CD4-positive, CD25-positive, alpha-beta regulatory T cell (primary cell): ENCODE data around the gene ACOX3. TPM values are rescaled to one million over a fixed set of nuclear protein-coding genes. Genes with fewer than 3 reads are reported as not detected.
"Not testable (repeated sequence)": the region's sequence is repeated elsewhere in the genome, so short reads cannot be mapped to it uniquely, and the experiment has no call there.

Experiments
- ATAC-seq, 2 donors: fragments of 150-1000 bp; cut with Tn5 transposase; one replicate each; pipeline ENCODE4 v1.10.0; 2021; ENCODE audit warnings: low read depth in 2 of 2, moderate number of reproducible peaks in 2 of 2, moderate library complexity in 1 of 2
- DNase-seq, 3 donors: peaks; one replicate each; pipeline versions ENCODE4 v3.0.0 to v3.0.0-alpha.2; 2012 to 2022; ENCODE audit warnings: mixed read lengths in 1 of 3
- H3K27ac ChIP-seq: one replicate; pipeline ENCODE4 v1.7.0; 2013; ENCODE audit warnings: mild to moderate bottlenecking, low read length; ENCODE audit not compliant: insufficient read depth, poor library complexity, severe bottlenecking
- H3K27me3 ChIP-seq: one replicate; pipeline ENCODE4 v1.7.0; 2013; ENCODE audit warnings: low read length; ENCODE audit not compliant: control insufficient read depth, insufficient read depth
- H3K36me3 ChIP-seq: one replicate; pipeline ENCODE4 v1.7.0; 2013; ENCODE audit warnings: mild to moderate bottlenecking, low read length, moderate library complexity; ENCODE audit not compliant: control insufficient read depth, insufficient read depth
- H3K4me1 ChIP-seq: 2 replicates; pipeline ENCODE4 v1.7.0; 2013; ENCODE audit warnings: mild to moderate bottlenecking, low read length; ENCODE audit not compliant: insufficient read depth, control insufficient read depth, poor library complexity, severe bottlenecking
- H3K4me3 ChIP-seq: one replicate; pipeline ENCODE4 v1.7.0; 2013; ENCODE audit warnings: low read depth, mild to moderate bottlenecking, low read length, moderate library complexity
- H3K9me3 ChIP-seq, 2 experiments: 1 replicate in 1 of 2; 2 replicates in 1 of 2; pipeline ENCODE4 v1.7.0; 2013; ENCODE audit warnings: low read length in 2 of 2, mild to moderate bottlenecking in 1 of 2, moderate library complexity in 1 of 2; ENCODE audit not compliant: control insufficient read depth in 2 of 2
- H3K27ac Mint-ChIP-seq, 3 donors: one replicate each; pipeline ENCODE4 v1.8.0; 2020 to 2022; ENCODE audit warnings: mild to moderate bottlenecking in 3 of 3, mixed read lengths in 3 of 3, moderate library complexity in 2 of 3
- H3K27me3 Mint-ChIP-seq: one replicate; pipeline ENCODE4 v1.8.0; 2022; ENCODE audit warnings: mild to moderate bottlenecking, mixed read lengths
- H3K36me3 Mint-ChIP-seq: one replicate; pipeline ENCODE4 v1.8.0; 2020; ENCODE audit warnings: mixed read lengths
- H3K4me1 Mint-ChIP-seq, 4 donors: one replicate each; pipeline ENCODE4 v1.8.0; 2020 to 2022; ENCODE audit warnings: mixed read lengths in 4 of 4, mild to moderate bottlenecking in 1 of 4
- H3K4me3 Mint-ChIP-seq, 4 donors: one replicate each; pipeline ENCODE4 v1.8.0; 2020 to 2022; ENCODE audit warnings: mild to moderate bottlenecking in 4 of 4, mixed read lengths in 4 of 4, moderate library complexity in 3 of 4
- H3K9me3 Mint-ChIP-seq, 7 donors: one replicate each; pipeline ENCODE4 v1.8.0; 2020 to 2022; ENCODE audit warnings: mixed read lengths in 7 of 7, mild to moderate bottlenecking in 3 of 7, moderate library complexity in 2 of 7
- polyA plus RNA-seq, 4 donors: library from polyadenylated mRNA; unstranded; fragments of 300-500 nt; fragmentation: Illumina TruSeq; gene quantifications; one replicate each; pipeline ENCODE4 v1.2.3, GENCODE V29; 2021
- total RNA-seq: library from RNA; stranded (reverse); gene quantifications from one replicate; pipeline ENCODE4 v1.2.3, GENCODE V29; 2022

Gene ACOX3
- total and polyA plus RNA-seq, 5 donors from 2014 or later = 13.0 to 22.0 (median 14.2) TPM

DNA sequence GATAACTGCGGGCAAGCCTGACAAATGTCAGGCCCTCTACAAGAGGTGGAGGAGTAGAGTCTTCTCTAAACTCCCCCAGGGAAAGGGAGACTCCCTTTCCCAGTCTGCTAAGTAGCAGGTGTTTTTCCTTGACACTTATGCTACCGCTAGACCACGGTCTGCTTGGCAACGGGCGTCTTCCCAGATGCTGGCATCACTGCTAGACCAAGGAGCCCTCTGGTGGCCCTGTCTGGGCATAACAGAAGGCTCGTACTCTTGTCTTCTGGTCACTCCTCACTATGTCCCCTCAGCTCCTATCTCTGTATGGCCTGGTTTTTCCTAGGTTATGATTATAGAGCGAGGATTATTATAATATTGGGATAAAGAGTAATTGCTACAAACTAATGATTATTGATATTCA lies 33.6 kb downstream of the ACOX3 start:
- H3K4me1 ChIP-seq, H3K36me3 ChIP-seq, H3K4me3 Mint-ChIP-seq, H3K27me3 Mint-ChIP-seq, H3K4me3 ChIP-seq, H3K27ac Mint-ChIP-seq, DNase-seq, H3K9me3 Mint-ChIP-seq, H3K27me3 ChIP-seq, H3K27ac ChIP-seq, H3K9me3 ChIP-seq, ATAC-seq: not testable (repeated sequence)
- Mint-ChIP-seq H3K4me1 (peaks cover 0 to 17% (median 4%) of the 10 kb centered on the region in 4 donors), H3K36me3 (peaks cover 24% of the 10 kb centered on the region)

DNA sequence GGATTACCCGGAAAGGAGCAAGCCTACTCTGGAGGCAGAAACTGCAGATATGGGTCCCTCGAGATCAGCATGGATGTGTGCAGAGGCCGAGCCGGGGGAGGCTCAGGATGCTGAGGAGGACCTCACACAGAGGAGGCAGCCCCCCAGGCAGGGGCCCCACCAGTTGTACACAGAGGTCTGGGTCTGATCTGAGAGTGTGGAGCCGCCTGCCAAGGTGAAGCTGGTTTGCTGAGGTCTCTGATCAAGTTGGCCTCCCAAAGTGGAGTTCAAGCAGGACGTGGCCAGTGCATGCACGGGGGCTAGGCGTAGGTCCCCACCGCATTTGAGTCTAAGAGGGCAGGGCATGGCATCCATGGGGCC lies 35.0 kb downstream of the ACOX3 start:
- peaks cover 0 to 3% (median 0%) of the 10 kb centered on the region in 7 donors for H3K9me3 Mint-ChIP-seq
- Histone ChIP-seq H3K4me1 (no peaks in the 10 kb centered on the region), H3K9me3 (no peaks in the 10 kb centered on the region), H3K36me3 (peaks cover 5% of the 10 kb centered on the region), H3K27me3 (no peaks in the 10 kb centered on the region), H3K4me3 (no peak overlapping the region), H3K27ac (no peak overlapping the region)
- H3K4me3 Mint-ChIP-seq = no peak overlapping the region
- H3K36me3 Mint-ChIP-seq = peaks cover 23% of the 10 kb centered on the region
- DNase-seq (no peak), ATAC-seq (no peak)
- no peaks in the 10 kb centered on the region for H3K27me3 Mint-ChIP-seq
- peaks cover 0 to 11% (median 4%) of the 10 kb centered on the region in 4 donors for H3K4me1 Mint-ChIP-seq
- no peak overlapping the region for H3K27ac Mint-ChIP-seq

DNA sequence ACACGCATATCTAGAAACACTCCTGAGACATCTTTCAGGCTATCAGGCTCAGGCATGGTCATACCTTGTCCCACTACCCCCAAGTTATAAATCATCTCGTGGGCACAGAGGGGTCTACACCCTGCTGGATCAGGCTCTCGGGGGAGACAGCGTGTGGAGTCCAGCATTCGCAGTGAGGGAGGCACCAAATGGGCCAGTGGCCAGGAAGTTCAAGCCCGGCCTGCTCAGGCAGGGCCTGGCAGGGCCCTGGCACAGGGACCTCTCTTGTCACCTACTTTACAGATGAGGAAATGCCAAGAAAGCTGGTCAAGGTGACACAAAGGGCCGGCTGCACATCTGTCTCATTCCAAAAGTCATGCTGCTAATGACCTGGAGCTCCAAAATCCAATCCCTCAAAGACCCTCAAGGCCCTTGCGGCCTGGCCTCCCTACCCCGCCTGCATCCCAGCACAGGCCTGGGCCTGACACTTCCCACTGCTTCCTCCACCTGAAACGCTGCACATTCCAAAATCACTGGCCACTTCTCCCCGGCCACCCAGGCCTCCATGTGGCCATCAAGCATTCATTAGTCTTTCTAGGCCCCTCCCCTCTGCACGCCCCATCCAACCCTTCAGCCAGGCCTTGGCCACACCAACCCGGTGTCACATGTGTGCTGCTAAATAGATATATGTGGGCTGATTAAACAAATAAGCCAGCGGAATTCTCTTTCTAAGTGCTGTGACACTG lies 35.6 kb downstream of the ACOX3 start:
- H3K4me1 Mint-ChIP-seq = peaks cover 0 to 9% (median 4%) of the 10 kb centered on the region in 4 donors
- H3K36me3 Mint-ChIP-seq = peaks cover 24% of the 10 kb centered on the region
- H3K27ac Mint-ChIP-seq = no peak overlapping the region
- Histone ChIP-seq H3K4me1 (no peaks in the 10 kb centered on the region), H3K36me3 (peaks cover 5% of the 10 kb centered on the region), H3K9me3 (no peaks in the 10 kb centered on the region), H3K4me3 (no peak overlapping the region), H3K27ac (no peak overlapping the region), H3K27me3 (no peaks in the 10 kb centered on the region)
- no peaks in the 10 kb centered on the region for H3K27me3 Mint-ChIP-seq
- DNase-seq (no peak), ATAC-seq (no peak)
- H3K4me3 Mint-ChIP-seq = no peak overlapping the region
- peaks cover 0 to 3% (median 0%) of the 10 kb centered on the region in 7 donors for H3K9me3 Mint-ChIP-seq

DNA sequence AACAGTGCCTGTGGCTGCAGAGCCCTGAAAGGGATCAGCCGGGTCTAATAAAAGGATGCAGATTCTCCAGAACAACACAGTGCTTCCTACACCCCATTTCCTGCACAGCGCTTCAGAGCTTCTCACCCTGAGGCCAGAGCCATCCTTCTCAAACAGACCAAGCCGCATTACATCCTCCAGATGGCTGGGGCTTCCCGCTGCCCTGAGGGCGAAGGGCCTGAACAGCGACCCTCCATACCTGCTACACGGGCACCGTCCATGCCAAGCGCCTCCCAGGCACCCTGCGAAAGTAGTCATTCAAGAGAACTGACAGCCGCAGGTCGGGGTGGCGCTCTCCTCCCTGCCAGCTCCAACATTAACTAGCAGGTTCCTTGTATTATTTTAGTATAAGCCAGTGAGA lies 36.5 kb downstream of the ACOX3 start:
- Histone ChIP-seq H3K9me3 (no peaks in the 10 kb centered on the region), H3K36me3 (peaks cover 5% of the 10 kb centered on the region), H3K4me1 (no peaks in the 10 kb centered on the region), H3K4me3 (no peak overlapping the region), H3K27me3 (no peaks in the 10 kb centered on the region), H3K27ac (no peak overlapping the region)
- Mint-ChIP-seq H3K27me3 (no peaks in the 10 kb centered on the region), H3K36me3 (peaks cover 25% of the 10 kb centered on the region), H3K4me3 (no peak overlapping the region), H3K9me3 (peaks cover 0 to 3% (median 0%) of the 10 kb centered on the region in 7 donors), H3K27ac (peak overlapping the region in 1 of 3 donors; percentile 44), H3K4me1 (peaks cover 0 to 2% (median under 1%) of the 10 kb centered on the region in 4 donors)
- ATAC-seq (no peak), DNase-seq (no peak)

DNA sequence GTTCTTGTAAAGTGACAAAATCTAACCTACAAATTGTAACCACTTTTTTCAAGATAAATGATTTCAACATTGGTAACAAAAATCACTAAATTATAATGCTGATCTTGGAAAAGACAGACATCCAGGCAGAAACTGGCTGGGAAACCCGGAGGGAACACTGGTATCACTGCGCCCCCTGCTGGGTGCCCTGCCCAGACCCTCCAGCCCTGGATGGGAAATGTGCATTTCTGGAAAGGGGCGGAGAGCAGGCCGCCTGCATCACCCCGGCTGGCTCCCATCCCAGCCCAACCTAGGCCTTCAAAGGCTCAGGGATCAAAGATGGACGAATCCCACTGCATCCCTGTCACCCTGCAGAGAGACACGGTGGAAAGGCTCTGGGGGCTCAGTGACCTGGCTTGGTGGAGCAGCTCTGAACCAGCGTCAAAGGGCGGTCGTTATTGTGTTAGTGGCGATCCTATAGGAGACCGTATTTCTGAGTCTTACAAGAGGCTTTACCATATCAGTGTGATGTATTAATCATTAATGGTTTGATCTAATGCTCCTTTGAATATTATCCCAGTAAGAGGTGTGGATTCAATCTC lies 37.3 kb downstream of the ACOX3 start:
- DNase-seq (peak; percentile 21 to 37 (median 29)), ATAC-seq (no peak)
- Mint-ChIP-seq H3K4me3 (no peak overlapping the region), H3K27ac (peak overlapping the region in 2 of 3 donors; percentile 44 to 74), H3K4me1 (peaks cover 0 to 2% (median under 1%) of the 10 kb centered on the region in 4 donors), H3K27me3 (no peaks in the 10 kb centered on the region), H3K9me3 (peaks cover 0 to 3% (median 0%) of the 10 kb centered on the region in 7 donors), H3K36me3 (peaks cover 32% of the 10 kb centered on the region)
- Histone ChIP-seq H3K36me3 (peaks cover 5% of the 10 kb centered on the region), H3K9me3 (no peaks in the 10 kb centered on the region), H3K4me3 (no peak overlapping the region), H3K27me3 (no peaks in the 10 kb centered on the region), H3K27ac (no peak overlapping the region), H3K4me1 (no peaks in the 10 kb centered on the region)

DNA sequence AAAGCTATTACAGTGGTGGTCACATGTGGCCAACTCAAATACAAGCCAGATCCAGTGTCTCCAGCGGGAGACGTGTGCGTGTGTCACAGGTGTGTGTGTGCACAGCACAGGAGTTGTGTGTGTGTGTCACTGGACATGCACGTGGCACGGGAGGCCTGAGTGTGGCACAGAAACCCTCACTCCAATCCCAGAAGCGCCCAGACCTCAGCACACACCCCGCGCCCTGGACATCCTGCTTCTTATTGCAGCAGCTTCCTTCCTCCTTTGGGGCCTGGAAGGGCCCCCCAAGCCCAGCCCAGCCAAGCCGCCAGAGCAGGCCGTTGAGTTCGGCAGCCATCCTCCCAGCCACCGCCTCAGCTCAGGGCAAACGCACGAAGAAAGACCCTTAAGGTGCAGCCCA lies 37.9 kb downstream of the ACOX3 start:
- no peak overlapping the region for H3K4me3 Mint-ChIP-seq
- no peaks in the 10 kb centered on the region for H3K27me3 ChIP-seq
- no peak overlapping the region for H3K27ac Mint-ChIP-seq
- peaks cover 31% of the 10 kb centered on the region for H3K36me3 Mint-ChIP-seq
- peaks cover 0 to 3% (median 0%) of the 10 kb centered on the region in 7 donors for H3K9me3 Mint-ChIP-seq
- no peak overlapping the region for H3K27ac ChIP-seq
- no peaks in the 10 kb centered on the region for H3K4me1 ChIP-seq
- no peaks in the 10 kb centered on the region for H3K27me3 Mint-ChIP-seq
- no peak for DNase-seq
- peaks cover 0 to 2% (median under 1%) of the 10 kb centered on the region in 4 donors for H3K4me1 Mint-ChIP-seq
- no peak for ATAC-seq
- no peak overlapping the region for H3K4me3 ChIP-seq
- peaks cover 5% of the 10 kb centered on the region for H3K36me3 ChIP-seq
- H3K9me3 ChIP-seq = no peaks in the 10 kb centered on the region

DNA sequence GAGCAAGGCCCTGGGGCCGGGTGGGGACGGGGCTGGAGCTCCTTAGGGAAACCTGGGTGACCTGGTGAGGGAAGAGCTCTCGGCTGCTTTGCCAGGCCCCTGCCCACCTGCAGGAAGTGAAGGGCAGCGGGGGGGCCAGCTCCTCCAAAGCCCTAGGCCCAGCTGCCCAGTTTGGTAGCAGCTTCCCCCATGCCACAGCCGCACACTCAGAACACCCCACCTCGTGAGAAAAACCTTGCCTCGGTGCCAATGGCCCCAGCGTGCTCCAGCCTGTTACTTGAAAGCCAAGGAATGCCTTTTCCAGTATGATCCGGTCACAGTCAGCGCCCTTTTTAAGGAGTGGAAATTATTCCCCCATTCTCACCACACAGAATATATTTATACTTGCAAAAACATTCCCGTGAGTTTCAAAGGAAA lies 38.3 kb downstream of the ACOX3 start:
- Mint-ChIP-seq H3K9me3 (peaks cover 0 to 3% (median 0%) of the 10 kb centered on the region in 7 donors), H3K4me3 (no peak overlapping the region), H3K27ac (no peak overlapping the region), H3K27me3 (no peaks in the 10 kb centered on the region), H3K4me1 (peaks cover 0 to 2% (median under 1%) of the 10 kb centered on the region in 4 donors), H3K36me3 (peaks cover 31% of the 10 kb centered on the region)
- Histone ChIP-seq H3K27me3 (no peaks in the 10 kb centered on the region), H3K36me3 (peaks cover 5% of the 10 kb centered on the region), H3K9me3 (no peaks in the 10 kb centered on the region), H3K27ac (no peak overlapping the region), H3K4me3 (no peak overlapping the region), H3K4me1 (no peaks in the 10 kb centered on the region)
- no peak for ATAC-seq
- DNase-seq = no peak

DNA sequence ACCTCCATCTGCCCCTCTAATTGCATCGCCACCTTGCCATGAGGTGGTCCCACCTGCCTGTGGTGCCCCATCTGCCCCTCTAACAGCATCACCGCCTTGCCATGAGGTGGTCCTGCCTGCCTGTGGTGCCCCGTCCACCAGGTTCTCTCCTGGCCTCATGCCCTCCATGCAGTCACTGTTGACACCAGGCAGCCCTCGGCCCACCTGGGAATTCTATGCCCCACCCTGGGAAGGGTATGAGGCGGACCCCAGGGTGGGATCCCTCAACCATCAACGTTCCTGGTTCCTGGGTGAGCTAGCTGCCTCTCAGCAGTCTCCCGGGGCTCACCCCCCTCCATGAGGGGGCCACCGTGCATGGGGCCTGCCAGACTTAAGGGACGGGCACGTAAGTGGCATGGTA lies 38.9 kb downstream of the ACOX3 start:
- no peak for ATAC-seq
- H3K4me1 ChIP-seq = no peaks in the 10 kb centered on the region
- H3K27ac Mint-ChIP-seq = no peak overlapping the region

More for the DNA sequence above, 38.9 kb downstream of the ACOX3 start:
- Histone ChIP-seq H3K36me3 (peaks cover 7% of the 10 kb centered on the region), H3K9me3 (no peaks in the 10 kb centered on the region), H3K4me3 (no peak overlapping the region), H3K27me3 (no peaks in the 10 kb centered on the region), H3K27ac (no peak overlapping the region)
- Mint-ChIP-seq H3K4me3 (no peak overlapping the region), H3K36me3 (peaks cover 33% of the 10 kb centered on the region), H3K4me1 (peaks cover 0 to 2% (median under 1%) of the 10 kb centered on the region in 4 donors), H3K9me3 (peaks cover 0 to 3% (median 0%) of the 10 kb centered on the region in 7 donors), H3K27me3 (no peaks in the 10 kb centered on the region)
- DNase-seq = no peak
